GM12874 (cell line): ENCODE results near the gene MECP2.

Experiments
- CTCF ChIP-seq: IDR thresholded peaks from 2 replicates; pipeline ENCODE4 v1.5.1; 2011; ENCODE audit warnings: low read depth, mild to moderate bottlenecking, control low read depth, low read length, moderate library complexity; ENCODE audit not compliant: insufficient read depth

The MECP2 gene

GRCh38 chrX:154093965-154094364 is 3.6 kb downstream of the MECP2 start:
- TF ChIP-seq CTCF = no peak

GRCh38 chrX:154092371-154092770 is 5.1 kb downstream of the MECP2 start:
- no peak for TF ChIP-seq CTCF

- TF ChIP-seq CTCF = no peak
Observed at GRCh38 chrX:154091678-154092077, 5.8 kb downstream of the MECP2 start.

GRCh38 chrX:154090731-154091130 is 6.8 kb downstream of the MECP2 start:
- no peak for TF ChIP-seq CTCF

- no peak for TF ChIP-seq CTCF
Observed at GRCh38 chrX:154084449-154085300, 12.8 kb downstream of the MECP2 start.

- no peak for TF ChIP-seq CTCF
Observed at GRCh38 chrX:154083126-154083517, 14.4 kb downstream of the MECP2 start.

- no peak for TF ChIP-seq CTCF
Observed at GRCh38 chrX:154082396-154083125, 15.0 kb downstream of the MECP2 start.
